LNCAP (cell line): Measurements from ENCODE around the gene KRT80.

ENCODE experiments used
- TF ChIP-seq, protein P1 (sequence below): fragments of 450-650 bp; IDR thresholded peaks from 2 replicates; pipeline ENCODE4 v1.5.1; 2017; ENCODE audit warnings: mild to moderate bottlenecking

Gene KRT80

DNA sequence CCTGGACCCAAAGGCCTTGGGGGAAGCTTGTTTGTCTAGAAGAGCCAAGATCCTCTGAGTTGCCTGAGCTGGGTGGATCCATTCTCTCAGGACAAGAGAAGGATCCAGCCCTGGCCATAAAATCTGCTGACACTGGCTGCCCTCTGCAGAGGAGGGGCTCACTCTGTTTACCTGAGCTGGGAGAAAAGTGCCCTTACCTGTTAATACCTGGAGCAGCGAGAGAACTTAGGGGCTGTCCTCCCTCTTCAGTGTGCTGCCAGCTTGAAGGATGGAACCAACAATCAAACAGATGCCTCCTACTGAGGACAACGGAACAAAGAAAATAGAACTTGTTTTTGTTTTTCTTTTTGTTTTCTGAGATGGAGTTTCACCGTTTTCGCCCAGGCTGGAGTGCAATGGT, 33.9 kb upstream of the KRT80 start:
- TF ChIP-seq, protein P1, sequence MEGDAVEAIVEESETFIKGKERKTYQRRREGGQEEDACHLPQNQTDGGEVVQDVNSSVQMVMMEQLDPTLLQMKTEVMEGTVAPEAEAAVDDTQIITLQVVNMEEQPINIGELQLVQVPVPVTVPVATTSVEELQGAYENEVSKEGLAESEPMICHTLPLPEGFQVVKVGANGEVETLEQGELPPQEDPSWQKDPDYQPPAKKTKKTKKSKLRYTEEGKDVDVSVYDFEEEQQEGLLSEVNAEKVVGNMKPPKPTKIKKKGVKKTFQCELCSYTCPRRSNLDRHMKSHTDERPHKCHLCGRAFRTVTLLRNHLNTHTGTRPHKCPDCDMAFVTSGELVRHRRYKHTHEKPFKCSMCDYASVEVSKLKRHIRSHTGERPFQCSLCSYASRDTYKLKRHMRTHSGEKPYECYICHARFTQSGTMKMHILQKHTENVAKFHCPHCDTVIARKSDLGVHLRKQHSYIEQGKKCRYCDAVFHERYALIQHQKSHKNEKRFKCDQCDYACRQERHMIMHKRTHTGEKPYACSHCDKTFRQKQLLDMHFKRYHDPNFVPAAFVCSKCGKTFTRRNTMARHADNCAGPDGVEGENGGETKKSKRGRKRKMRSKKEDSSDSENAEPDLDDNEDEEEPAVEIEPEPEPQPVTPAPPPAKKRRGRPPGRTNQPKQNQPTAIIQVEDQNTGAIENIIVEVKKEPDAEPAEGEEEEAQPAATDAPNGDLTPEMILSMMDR, result no peak

- TF ChIP-seq, protein P1, result no peak
Observed at GRCh38 chr12:52224151-52224550, 32.3 kb upstream of the KRT80 start.

GRCh38 chr12:52223406-52224039, 31.7 kb upstream of the KRT80 start:
- TF ChIP-seq, protein P1, result no peak

GRCh38 chr12:52222692-52223091, 30.9 kb upstream of the KRT80 start:
- TF ChIP-seq, protein P1, result no peak

GRCh38 chr12:52221912-52222457, 30.2 kb upstream of the KRT80 start:
- TF ChIP-seq, protein P1, result peak; percentile 46

DNA sequence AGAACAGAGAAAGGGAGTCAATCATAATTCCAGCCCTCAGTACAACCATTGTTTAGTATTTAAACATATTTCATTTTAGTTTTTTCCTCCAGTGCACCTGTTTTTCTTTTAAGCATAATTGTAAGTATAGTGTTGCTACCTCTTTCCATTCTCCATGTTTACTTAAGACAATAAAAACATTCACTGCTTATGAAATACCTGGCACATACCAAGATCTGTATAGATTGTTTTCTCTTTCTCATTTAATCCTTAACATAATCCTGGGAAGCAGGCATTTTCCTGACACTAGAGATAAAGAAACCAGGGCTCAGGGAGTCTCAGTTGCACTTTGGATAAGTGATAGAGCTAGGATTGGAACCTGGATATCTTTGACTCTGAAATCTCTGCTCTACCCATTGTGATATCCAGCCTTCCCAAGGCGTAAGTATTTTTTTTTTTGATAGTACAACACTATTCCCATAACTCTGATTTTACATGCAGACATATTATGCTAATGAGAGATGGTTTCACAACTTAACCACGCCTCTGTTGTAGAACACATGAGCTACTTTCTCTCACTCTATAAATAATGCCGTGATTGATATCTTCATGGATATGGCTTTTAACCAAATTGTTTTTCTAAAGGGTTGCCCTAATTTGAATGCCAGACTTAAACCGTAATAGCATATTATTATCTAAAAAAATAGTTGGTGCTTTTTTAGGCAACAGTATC, 29.4 kb upstream of the KRT80 start:
- TF ChIP-seq, protein P1, result no peak

DNA sequence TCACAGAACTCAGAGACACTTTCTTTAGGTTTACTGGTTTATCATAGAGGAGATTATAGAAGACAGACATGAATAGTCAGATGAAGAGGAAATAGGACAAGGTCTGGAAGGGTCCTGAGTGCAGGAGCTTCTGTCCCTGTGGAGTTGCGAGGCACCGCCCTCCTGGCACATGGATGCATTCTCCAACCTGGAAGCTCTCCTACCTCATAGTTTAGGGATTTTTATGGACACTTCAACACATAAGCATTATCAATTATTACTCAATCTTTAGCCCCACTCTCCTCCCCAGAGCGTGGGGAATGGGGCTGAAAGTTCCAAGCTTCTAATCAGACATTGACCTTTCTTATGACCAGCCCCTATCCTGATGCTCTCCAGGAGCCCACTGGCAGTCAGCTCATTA, 28.7 kb upstream of the KRT80 start:
- TF ChIP-seq, protein P1, result no peak
